ENCODE results near the gene KANSL1L. TPM values are rescaled to one million over a fixed set of nuclear protein-coding genes. Genes with fewer than 3 reads are reported as not detected.

The KANSL1L gene
- total and polyA plus RNA-seq, 8 donors, result 2.6 to 128 (median 19.6) TPM

- intact Hi-C loops (cut with DNase I; ENCODE audit: low total_unique reads), result no loop called here
These were observed 23.6 kb downstream of the KANSL1L start for GRCh38 chr2:210147614-210148013.

DNA sequence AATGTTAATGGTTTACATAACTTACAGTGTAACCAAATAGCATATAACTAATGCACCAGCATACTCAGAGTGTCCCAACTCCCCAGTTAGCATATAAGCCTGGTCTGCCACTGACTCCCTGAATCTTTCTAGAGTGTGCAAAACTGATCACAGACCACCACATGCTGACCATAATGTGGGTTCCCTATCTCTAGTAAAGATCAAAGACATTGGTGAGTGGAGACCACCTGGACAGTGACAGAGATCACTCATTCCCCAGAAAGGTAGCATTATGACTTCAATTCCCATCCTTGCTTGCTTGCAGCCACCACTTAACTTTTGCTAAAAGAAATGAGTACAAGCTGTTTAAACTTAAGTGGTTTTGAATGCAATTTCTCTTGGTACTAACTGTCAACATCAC is 39.0 kb downstream of the KANSL1L start:
- intact Hi-C loops (cut with DNase I; ENCODE audit: low total_unique reads), result no loop called here
- no peaks in the 10 kb centered on the region for H3K27me3 ChIP-seq
- peaks cover 0 to 19% (median 13%) of the 10 kb centered on the region in 4 donors for H3K36me3 ChIP-seq
- H3K9me3 ChIP-seq, result no peaks in the 10 kb centered on the region
- TF ChIP-seq POLR2AphosphoS5 (IDR thresholded peaks at IDR 0.05), result no peak
- no peak for TF ChIP-seq POLR2A (IDR thresholded peaks at IDR 0.05)
- TF ChIP-seq EP300 (IDR thresholded peaks at IDR 0.05), result no peak
- no peak for TF ChIP-seq CTCF (IDR thresholded peaks at IDR 0.05)
- DNase-seq, result no peak
- H3K27ac ChIP-seq, result no peak overlapping the region
- H3K4me1 ChIP-seq, result peaks cover 0 to 29% (median 2%) of the 10 kb centered on the region in 4 donors
- H3K4me3 ChIP-seq, result no peak overlapping the region

More at GRCh38 chr2:210147614-210148013, 23.6 kb downstream of the KANSL1L start:
- DNase-seq, result no peak
- H3K4me3 ChIP-seq, result no peak overlapping the region
- TF ChIP-seq EP300 (IDR thresholded peaks at IDR 0.05) (no peak), POLR2A (IDR thresholded peaks at IDR 0.05) (no peak), POLR2AphosphoS5 (IDR thresholded peaks at IDR 0.05) (no peak), CTCF (IDR thresholded peaks at IDR 0.05) (no peak)
- no peaks in the 10 kb centered on the region for H3K27me3 ChIP-seq
- no peak overlapping the region for H3K27ac ChIP-seq
- H3K36me3 ChIP-seq, result peaks cover 12 to 50% (median 40%) of the 10 kb centered on the region in 4 donors
- no peaks in the 10 kb centered on the region for H3K9me3 ChIP-seq
- peaks cover 0 to 5% (median 2%) of the 10 kb centered on the region in 4 donors for H3K4me1 ChIP-seq

GRCh38 chr2:210128961-210129360 is 42.2 kb downstream of the KANSL1L start:
- Histone ChIP-seq H3K4me1 (peaks cover 0 to 13% (median 2%) of the 10 kb centered on the region in 4 donors), H3K36me3 (peaks cover 0 to 45% (median 38%) of the 10 kb centered on the region in 4 donors), H3K4me3 (no peak overlapping the region), H3K27me3 (no peaks in the 10 kb centered on the region), H3K27ac (peak overlapping the region in 1 of 5 donors; percentile 17), H3K9me3 (peaks cover 0 to 20% (median 12%) of the 10 kb centered on the region in 4 donors)
- 22 to 38% (median 34%) methylated on average over 3 of the region's 3 CpGs for WGBS, 5 donors
- intact Hi-C loops (cut with DNase I; ENCODE audit: low total_unique reads), result no loop called here
- TF ChIP-seq POLR2AphosphoS5 (IDR thresholded peaks at IDR 0.05) (peak in 1 of 3 donors; percentile 7), POLR2A (IDR thresholded peaks at IDR 0.05) (no peak), EP300 (IDR thresholded peaks at IDR 0.05) (no peak)
- DNase-seq, result peak; percentile 47 to 66

GRCh38 chr2:210113614-210114235 is 57.5 kb downstream of the KANSL1L start:
- Histone ChIP-seq H3K4me3 (no peak overlapping the region), H3K36me3 (peaks cover 6 to 52% (median 17%) of the 10 kb centered on the region in 4 donors), H3K27me3 (no peaks in the 10 kb centered on the region), H3K27ac (no peak overlapping the region), H3K9me3 (peaks cover 0 to 34% (median 18%) of the 10 kb centered on the region in 4 donors), H3K4me1 (peaks cover 0 to 3% (median 0%) of the 10 kb centered on the region in 4 donors)
- intact Hi-C loops (cut with DNase I; ENCODE audit: low total_unique reads), result no loop called here
- TF ChIP-seq POLR2A (IDR thresholded peaks at IDR 0.05) (no peak), CTCF (IDR thresholded peaks at IDR 0.05) (no peak), POLR2AphosphoS5 (IDR thresholded peaks at IDR 0.05) (no peak), EP300 (IDR thresholded peaks at IDR 0.05) (no peak)
- DNase-seq, result no peak
- 90 to 96% (median 95%) methylated on average over 3 of the region's 3 CpGs for WGBS, 5 donors

- peaks cover 0 to 33% (median 18%) of the 10 kb centered on the region in 4 donors for H3K9me3 ChIP-seq
These were observed 58.3 kb downstream of the KANSL1L start for GRCh38 chr2:210112871-210113270.

More at GRCh38 chr2:210112871-210113270, 58.3 kb downstream of the KANSL1L start:
- H3K4me1 ChIP-seq, result peaks cover 0 to 4% (median 0%) of the 10 kb centered on the region in 4 donors
- no peak for TF ChIP-seq EP300 (IDR thresholded peaks at IDR 0.05)
- no peak for TF ChIP-seq POLR2A (IDR thresholded peaks at IDR 0.05)
- TF ChIP-seq CTCF (IDR thresholded peaks at IDR 0.05), result no peak
- no peak for TF ChIP-seq POLR2AphosphoS5 (IDR thresholded peaks at IDR 0.05)
- no peak for DNase-seq
- no peak overlapping the region for H3K27ac ChIP-seq
- H3K4me3 ChIP-seq, result no peak overlapping the region
- no peaks in the 10 kb centered on the region for H3K27me3 ChIP-seq
- peaks cover 6 to 43% (median 17%) of the 10 kb centered on the region in 4 donors for H3K36me3 ChIP-seq
- intact Hi-C loops (cut with DNase I; ENCODE audit: low total_unique reads), result no loop called here
